GM12801 (cell line): ENCODE results near the gene BFAR.

ENCODE experiments used
- CTCF ChIP-seq: IDR thresholded peaks from one replicate; pipeline ENCODE4 v1.5.1; 2011; ENCODE audit warnings: control low read depth; ENCODE audit not compliant: insufficient read length; ENCODE audit errors: extremely low read depth

Gene BFAR

GRCh38 chr16:14632693-14633569 is at the start of gene BFAR:
Gene BFAR, plus strand, starts transcription at chr16:14632951. Its CDS starts 11,396 bp downstream, at chr16:14644347.
- no peak for TF ChIP-seq CTCF

GRCh38 chr16:14585287-14585686 is 47.5 kb upstream of the BFAR start:
- no peak for TF ChIP-seq CTCF

GRCh38 chr16:14586637-14587305 is 46.0 kb upstream of the BFAR start:
- TF ChIP-seq CTCF, result no peak

- TF ChIP-seq CTCF, result no peak
Observed at GRCh38 chr16:14600164-14600563, 32.6 kb upstream of the BFAR start.

- no peak for TF ChIP-seq CTCF
Observed at GRCh38 chr16:14602443-14602963, 30.2 kb upstream of the BFAR start.

GRCh38 chr16:14606102-14606501 is 26.6 kb upstream of the BFAR start:
- no peak for TF ChIP-seq CTCF

- TF ChIP-seq CTCF, result no peak
Observed at GRCh38 chr16:14608111-14608566, 24.6 kb upstream of the BFAR start.
